Measurements from ENCODE around the gene SHLD2.
A peak's percentile ranks its signal among the peaks of the same experiment; 100 is the strongest.
"Not testable (repeated sequence)": the region's sequence is repeated elsewhere in the genome, so short reads cannot be mapped to it uniquely, and the experiment has no call there.

Gene SHLD2

DNA sequence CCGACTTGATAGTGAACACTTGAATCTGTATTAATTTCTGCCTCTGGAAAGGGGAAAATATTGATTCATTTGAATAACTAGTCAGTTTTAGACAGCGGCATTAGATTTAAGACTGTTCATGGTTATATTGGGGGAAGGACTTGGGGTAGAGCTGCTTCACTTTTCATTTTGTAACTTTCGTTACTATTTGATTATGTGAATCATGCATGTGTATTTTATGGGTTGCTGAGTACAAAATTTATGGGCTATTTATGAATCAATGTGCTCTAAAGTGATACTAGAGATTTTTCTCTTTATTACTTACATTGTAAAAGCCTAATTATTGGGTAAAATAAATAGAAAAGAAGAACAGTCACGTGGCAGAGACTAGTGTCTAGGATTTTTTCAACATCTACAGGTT is 5.3 kb upstream of the SHLD2 start:
- no peak for DNase-seq

DNA sequence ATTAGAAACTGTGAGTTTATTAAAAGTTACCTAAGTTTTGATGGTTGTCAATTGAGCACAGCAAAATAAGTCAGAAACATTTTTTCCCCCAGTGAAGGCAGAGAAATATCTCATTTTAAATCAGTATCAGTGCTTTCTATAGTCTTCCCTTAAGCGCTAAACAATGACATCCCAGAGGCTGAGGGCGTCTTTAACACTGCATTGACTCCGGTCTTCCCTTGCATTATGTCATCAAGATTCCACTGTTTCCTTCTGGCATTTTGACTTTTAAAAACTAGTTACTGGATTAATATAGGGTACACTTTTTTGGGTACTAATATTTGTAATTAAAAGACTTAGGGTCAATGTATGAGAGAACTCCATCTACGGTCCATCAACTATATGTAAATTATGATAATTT is 4.2 kb upstream of the SHLD2 start:
- no peak for DNase-seq

DNA sequence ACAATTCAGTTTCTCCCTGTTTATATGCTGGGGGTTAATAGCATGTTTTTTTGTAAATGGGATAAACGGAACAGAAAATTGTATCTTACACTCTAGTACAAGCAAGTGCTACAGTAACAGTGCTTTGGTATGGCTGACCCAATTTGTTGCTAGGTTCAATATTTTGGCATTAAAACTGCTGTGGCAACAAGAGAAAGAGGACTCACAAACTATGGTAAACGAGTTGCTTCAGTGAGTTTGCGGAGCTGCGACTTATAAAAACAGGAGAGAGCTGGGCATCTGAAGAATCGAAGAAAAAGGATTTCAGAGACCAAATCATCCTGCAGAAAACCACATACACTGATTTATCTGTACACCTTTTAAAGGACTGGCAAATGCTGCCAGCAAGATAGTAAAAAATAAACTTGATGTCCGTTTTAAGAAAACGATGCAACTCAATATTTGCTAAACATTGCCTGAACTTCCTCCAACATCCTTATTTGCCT is 2.6 kb upstream of the SHLD2 start:
- no peak for DNase-seq

DNA sequence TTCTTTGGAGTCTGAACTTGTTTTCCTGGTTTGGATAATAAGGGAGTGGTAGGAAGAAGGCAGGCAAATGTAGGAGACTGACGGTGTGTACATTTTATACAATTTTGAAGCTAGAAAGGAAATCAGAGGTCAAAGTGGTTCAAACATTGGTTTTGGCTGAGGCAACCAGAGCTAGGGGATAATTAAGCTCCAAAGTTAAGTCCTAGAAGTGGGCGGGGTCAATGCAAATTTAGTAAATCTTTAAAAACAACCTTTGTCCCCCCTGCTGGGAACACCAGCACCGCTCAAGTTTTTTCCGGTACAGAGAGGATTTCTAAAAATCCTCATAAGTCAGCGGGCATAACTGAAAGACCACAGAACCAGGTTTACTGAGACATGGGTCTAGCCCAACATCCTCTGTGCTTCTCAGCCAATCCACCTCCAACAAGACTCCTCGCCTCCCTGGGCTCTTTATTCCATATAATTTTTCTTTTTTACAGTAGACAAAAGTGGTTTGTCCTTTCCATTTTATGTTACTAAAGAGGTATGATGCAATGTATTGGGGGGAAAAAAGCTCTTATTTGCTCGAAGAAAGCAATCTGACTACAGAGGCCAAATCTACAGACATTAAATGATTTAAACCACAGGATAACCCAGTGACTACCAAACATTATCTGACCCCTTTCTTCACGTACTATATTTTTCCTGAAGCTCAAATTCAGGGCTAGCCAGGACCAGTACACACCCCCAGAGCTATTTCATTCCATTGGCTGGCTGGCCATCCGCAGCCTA is 2.0 kb upstream of the SHLD2 start:
- peak; percentile 32 for DNase-seq

DNA sequence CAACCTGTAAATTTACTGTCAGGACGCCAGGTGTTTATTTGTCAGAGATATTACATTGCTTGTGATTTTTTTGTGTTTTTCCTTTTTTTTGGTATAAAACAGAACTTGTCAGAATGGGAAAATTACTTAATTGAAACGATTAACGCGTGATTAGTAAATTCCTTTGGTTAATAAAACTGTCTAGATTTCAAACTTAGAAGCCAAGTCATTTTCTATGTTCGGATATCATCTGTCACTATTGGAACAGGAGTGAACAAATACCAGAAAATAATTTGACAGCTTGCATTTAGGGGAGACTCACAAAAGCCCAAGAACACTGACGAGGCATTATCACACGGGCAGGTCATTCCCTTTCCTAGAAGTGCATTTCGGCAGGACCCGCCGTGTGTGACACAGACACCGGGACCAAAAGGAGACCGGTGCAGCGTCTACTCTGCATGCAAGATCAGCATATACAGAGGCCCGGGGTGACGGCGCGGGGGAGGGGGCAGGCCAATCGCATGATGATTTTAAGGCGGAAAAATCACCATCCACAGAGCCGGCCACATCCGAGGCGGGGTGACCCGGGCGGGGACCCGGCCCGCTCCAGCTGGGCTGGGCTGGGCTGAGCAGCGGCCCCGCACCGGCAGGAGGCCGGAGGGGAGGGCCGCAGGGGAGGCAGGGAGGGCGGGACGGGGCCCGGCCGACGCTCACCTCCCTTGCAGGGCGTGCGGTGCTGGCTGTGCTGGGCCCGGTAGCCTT is 1.2 kb upstream of the SHLD2 start:
- DNase-seq = peak; percentile 88

DNA sequence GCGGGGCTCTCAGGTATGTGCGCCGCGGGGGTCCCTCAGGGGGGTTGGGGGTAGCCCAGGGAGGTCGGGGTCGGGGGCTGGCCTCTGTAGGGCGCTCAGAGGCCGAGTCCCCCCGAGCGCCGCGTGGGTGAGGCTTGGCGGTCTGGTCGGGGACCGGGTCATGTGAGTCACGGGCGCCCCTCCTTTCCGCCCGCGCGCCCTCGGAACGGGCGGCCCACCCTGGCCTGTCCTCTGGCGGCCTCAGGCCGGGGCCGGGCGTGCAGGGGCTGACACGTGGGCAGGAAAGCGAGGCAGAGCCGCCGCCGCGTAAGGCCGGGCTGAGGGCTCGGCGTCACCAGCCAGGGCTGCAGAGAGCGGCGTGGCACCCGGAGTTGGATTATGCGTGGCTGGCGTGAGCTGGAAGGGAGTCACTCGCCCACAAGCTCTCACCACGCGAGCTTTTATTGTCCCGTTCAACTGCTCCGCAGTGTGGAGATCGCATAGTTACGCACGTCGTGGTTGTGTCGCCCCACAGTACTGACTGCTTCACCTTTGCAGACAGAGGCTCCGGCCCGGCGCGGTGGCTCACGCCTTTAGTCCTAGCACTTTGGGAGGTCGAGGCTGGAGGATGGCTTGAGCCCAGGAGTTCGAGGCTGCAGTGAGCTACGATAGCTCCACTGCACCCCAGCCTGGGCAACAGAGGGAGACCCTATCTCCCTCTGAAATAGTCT is 385 bp downstream of the SHLD2 start:
- peak; percentile 80 for DNase-seq

DNA sequence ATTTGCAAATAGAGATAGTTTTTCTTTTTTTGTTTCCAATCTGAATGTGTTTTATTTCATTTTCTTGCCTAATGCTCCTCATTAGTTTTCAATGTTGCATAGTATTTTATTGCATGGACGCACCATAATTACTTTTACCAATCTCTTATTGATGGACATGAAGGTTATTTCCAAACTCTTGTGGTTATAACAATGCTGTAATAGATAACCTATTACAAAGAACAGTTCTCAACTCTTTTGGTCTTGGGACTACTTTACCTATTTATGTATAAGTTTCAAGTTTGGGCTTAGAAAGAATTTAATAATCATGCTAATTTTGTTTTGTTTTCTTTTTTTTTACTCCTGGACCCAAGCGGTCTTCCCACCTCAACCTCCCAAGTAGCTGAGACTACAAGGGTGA is 7.0 kb downstream of the SHLD2 start:
- no peak for DNase-seq

DNA sequence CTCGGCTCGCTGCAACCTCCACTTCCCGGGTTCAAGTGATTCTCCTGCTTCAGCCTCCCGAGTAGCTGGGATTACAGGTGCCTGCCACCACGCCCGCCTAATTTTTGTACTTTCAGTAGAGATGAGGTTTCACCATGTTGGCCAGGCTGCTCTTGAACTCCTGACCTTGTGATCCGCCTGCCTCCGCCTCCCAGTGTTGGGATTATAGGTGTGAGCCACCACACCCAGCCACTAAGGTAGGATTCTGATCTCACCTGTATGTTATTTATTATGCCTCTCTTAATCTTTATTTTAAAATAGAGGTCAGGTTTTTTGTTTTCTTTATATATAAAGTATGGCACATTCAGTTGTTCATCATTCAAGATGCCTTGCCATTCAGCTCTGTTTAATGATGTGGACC is 9.7 kb downstream of the SHLD2 start:
- DNase-seq = not testable (repeated sequence)

DNA sequence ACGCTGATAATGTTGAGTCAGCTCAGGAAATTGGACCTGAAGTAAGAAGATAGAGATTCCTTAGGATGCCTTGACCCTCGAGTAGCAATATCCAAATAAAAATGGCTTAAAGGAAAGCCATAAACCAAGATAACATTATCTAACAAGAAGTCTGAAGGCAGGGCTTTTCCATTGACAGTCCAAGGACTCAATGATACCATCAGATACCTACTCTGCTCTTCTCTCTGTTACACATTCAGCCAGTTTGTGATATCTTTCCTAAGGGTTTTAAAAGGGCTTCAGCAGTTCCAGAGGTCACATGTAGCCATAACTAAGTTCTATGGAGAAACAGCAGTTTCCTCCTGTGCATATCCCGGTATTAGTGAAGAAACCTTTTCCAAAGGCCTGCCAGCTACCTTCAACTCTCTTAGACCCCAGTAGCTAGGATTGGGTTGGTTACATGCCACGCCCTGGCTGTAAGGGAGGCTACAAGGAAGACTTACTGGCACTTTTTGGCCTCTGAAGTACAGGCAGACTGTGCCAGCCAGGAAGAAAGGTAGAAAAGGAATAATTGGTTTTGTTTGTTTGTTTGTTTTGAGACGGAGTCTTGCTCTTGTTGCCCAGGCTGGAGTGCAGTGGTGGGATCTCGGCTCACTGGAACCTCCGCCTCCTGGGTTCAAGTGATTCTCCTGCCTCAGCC is 10.6 kb downstream of the SHLD2 start:
- no peak for DNase-seq

DNA sequence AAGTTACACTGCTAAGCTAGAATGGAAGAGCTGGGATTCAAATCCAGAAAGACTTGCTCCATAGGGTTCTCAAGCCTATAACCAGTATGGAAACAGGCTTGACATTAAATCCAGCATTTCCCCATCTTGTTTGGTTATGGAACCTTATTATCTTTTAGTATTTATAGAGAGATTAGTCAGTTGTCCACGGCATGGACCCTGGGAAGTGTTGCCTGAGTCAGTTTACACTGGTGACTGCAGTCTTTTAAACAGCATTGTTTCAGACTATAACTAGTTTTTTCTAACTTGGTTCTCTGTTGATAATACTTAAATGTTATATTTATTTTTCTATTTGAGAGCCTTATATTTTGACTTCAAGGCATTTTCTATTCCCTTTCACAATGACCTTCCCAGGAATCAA is 23.1 kb downstream of the SHLD2 start:
- DNase-seq = not testable (repeated sequence)

DNA sequence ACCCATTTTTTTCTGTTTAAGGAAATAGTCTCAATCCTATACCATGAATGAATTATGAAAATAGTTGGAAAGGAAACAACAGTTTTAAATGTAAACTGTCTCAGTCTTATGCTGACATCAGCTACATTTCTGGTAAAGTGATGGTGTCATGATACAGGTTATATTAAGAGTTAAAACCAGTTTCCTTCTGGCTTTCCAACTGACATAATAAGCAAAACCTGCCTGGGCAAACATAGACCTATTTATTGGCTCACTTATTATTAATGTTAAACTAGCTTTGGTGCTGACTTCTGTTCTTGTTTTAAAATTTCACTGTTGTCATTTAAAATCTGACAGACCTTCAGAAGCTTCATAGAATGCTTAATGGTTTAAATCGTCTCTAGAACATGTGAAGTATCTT is 24.0 kb downstream of the SHLD2 start:
- not testable (repeated sequence) for DNase-seq

DNA sequence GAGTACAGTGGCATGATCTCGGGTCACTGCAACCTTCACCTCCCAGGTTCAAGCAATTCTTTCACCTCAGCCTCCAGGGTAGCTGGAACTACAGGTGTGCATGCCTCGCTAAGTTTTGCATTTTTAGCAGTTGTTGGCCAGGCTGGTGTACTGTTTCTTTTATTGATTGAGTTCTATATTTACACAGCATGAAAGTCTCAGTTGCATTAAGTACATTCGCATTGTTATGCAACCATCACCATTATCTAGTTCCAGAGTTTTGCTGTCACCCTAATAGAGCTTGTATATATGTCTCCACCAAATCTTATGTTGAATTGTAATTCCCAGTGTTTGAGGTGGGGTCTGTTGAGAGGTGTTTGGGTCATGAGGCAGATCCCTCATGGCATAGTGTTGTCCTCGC is 28.3 kb downstream of the SHLD2 start:
- DNase-seq = not testable (repeated sequence)

DNA sequence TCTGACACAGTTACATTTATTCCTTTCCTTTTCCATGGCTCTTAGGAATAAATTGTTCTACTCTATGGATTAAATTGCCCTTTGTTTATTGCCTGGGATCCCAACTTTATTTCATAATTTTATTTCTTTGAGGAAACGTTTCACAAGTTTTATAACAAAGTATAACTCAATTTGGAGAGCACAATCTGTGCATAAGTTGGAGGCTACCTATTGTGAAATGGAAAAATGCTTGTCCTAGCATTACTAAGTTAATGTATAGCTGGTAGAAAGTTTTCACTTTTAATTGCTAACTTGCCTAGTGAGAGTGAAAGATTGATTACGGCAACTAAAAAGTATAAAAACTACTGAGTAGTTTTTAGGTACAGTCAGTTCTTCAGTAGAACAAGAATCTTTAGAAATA is 32.0 kb downstream of the SHLD2 start:
- DNase-seq = not testable (repeated sequence)

DNA sequence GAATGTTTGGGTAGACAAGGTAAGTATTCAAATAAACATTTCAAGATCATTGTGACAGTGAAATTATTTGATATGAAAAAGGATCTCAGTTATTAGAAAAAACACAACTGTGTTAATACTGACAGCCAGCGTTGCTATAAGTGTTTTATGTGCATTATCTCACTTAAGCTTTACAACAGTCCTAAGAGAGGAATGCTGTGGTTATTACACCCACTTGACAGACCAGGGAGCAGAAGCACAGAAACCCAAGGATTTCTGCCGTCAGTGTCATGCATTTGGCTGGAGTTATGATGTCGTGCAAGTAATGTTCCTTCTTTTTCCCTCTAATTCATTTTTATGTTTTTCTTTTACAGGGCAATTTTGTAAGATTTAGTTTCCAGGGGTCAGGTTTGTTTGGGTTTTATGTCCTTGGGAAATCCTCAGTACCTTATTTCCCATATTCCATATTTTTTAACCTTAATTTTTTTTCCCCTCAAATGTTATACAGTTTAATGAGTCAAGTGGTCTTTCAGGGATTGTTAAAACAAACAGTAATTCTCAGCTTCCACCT is 32.7 kb downstream of the SHLD2 start:
- DNase-seq = not testable (repeated sequence)

DNA sequence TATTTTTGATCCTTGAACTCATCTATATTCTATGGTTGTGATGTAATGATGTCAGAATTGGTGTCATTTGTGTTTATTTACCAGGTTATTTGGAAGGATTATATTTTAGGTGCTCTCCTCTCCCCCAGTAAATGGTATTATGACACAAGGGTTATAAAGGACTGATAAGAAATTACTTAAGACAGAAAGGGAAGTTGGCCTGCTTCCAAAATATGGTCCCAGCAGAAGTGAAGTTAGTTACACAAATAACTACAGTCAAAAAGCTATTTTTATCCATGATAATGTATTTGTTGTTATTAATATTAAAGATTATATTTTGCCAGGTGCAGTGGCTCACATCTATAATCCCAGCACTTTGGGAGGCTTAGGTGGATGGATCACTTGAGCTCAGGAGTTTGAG is 37.2 kb downstream of the SHLD2 start:
- DNase-seq = not testable (repeated sequence)

DNA sequence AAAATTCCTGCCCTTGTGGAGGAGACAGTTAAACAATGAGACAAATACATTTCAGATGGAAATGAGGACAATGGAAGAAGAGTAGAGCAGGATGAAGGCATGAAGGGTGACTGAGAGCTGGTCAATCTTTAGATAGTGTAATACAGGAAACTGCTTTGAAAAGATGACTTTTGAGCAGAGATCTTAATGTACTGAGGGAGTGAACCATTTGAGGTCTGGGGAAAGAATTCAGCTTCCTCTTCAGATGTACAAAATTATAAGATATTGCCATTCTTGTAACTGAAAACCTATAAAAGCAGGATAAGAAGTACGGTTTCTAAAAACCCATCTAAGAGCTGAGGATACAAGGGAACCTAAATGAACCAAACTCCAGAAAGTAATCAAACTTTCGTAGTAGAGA is 38.9 kb downstream of the SHLD2 start:
- DNase-seq = not testable (repeated sequence)

DNA sequence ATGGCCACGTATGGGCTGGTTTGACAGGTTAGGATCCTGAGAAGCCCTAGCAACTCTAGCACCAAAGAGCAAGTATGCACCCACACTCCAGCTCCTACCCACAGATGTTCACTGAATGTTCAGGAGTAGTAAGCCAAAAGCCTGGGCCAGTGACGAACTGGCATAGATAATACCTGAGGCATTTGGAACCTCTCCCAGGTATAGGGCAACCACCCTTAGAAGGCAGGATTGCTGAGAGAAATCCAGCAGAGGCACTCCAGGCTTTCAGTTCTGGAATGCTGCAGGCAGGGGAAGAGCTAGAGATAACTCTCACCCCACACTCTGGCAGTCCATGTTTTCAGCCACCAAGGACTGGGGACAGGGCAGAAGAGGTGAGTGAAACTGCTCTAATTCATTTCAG is 39.4 kb downstream of the SHLD2 start:
- not testable (repeated sequence) for DNase-seq

DNA sequence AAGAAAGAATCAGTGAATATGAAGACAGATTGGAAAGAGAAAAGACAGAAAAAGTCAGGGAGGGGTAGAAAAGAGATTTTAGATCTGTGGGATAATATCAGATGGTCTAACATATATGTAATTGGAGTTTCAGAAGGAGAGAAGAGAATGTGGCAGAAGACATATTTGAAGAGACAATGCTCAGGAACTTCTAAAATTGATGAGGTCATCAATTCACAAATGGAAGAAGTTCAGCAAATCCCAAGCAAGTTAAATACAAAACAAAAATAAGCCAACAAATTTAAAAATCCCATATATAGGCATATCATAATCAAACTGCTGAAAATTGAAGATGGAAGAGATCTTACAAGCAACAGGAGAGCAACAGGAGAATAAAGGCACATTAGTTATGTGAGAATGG is 42.5 kb downstream of the SHLD2 start:
- not testable (repeated sequence) for DNase-seq

DNA sequence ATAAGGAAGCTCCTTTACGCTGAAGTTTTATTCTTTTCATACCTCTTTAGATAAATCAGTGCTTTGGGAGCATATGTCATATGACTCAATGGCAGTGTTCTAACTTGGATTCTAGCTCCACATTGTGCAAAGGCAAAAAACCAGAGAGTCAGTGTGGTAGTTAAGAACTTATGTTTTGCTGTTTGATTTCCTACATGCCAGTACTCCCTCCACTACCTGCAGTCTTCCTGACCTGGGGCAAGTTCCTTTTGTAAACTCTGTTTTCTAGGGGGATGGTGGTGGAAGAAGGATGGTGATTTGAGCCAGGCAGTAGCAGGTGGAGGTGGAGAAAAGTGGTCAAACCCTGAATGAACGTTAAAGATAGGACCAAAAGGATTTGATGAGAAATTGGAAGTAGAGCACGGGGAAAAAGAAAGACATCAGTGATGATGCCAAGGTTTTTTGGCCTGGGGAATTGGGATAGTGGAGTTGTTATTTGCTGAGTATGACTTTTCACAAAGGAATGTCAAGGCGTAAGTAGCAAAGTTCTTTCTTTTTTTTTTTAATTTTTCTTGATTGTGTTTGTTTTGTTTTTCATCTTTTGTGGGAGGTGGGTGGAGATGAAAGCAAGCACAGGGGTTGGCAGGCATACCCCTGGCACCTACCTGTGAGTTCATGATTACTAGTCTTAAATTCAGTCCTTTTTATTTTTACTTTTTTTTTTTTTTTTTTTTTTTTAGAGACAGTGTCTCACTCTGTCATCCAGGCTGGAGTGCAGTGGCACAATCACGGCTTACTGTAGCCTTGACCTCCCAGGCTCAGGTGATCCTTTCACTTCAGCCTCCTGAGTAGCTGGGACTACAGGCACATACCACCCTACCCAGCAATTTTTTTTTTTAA is 47.5 kb downstream of the SHLD2 start:
- DNase-seq = not testable (repeated sequence)

DNA sequence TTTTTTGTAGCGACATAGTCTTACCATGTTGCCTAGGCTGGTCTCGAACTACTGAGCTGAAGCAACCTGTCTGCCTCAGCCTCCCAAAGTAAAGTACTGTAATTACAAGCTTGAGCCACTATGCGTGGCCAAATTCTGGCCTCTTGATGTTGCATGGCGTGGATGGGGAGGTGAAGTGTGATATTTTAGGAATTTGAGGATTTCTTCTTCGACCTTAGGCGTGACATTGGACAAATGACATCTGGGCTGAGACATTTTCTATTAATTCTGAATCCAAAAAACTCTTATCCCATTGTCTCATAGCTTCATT is 48.1 kb downstream of the SHLD2 start:
- DNase-seq = not testable (repeated sequence)

DNA sequence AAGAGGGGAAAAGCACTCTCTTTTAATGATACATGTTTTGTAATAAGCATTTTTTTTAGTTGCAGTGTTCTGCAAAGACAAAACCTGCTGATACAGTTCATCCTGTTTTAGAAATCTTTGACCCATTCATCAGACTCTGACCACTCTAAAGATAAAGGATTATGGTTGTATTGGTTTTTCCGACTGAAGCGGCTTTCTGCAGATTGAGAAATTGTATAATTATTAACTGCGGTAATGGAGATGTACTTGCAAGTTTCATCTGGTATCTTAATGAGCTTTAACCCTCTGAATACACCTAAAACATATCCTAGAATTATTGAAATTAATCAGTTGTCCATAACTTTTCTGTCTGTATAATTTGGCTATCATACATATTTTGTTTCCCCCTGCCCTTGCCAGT is 50.6 kb downstream of the SHLD2 start:
- DNase-seq = not testable (repeated sequence)

All from activated CD4-positive, alpha-beta T cell treated with anti-CD3 and anti-CD28 coated beads for 48 hours (primary cell).